ENCODE data around the gene PLEKHG1.

DNA sequence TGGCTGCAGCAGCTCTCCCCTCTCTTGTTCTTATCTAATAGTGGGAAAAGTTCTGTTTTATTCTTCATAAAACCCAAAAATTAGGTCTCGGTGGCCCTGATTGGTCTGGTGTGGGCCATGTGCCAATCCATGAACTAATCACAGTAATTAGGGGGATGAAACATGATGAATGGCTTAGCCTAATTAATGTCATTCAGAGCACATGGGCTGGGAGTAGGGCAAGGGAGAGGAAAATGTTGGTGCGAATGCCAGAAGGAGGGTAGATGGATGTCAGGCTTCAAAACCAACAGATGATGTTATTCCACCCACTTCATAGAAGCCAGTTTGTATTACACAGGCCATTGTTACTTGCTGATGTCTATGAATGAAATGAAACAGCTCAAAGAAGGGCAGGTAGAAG lies 46.5 kb downstream of the PLEKHG1 start:
- TF ChIP-seq EZH2phosphoT487 (IDR thresholded peaks at IDR 0.05; ENCODE audit: unreplicated experiment): no peak
- TF ChIP-seq, protein P1, sequence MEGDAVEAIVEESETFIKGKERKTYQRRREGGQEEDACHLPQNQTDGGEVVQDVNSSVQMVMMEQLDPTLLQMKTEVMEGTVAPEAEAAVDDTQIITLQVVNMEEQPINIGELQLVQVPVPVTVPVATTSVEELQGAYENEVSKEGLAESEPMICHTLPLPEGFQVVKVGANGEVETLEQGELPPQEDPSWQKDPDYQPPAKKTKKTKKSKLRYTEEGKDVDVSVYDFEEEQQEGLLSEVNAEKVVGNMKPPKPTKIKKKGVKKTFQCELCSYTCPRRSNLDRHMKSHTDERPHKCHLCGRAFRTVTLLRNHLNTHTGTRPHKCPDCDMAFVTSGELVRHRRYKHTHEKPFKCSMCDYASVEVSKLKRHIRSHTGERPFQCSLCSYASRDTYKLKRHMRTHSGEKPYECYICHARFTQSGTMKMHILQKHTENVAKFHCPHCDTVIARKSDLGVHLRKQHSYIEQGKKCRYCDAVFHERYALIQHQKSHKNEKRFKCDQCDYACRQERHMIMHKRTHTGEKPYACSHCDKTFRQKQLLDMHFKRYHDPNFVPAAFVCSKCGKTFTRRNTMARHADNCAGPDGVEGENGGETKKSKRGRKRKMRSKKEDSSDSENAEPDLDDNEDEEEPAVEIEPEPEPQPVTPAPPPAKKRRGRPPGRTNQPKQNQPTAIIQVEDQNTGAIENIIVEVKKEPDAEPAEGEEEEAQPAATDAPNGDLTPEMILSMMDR (conservative IDR thresholded peaks at IDR 0.05; ENCODE audit: low read depth in 2 of 2): no peak
- TF ChIP-seq, protein P2, sequence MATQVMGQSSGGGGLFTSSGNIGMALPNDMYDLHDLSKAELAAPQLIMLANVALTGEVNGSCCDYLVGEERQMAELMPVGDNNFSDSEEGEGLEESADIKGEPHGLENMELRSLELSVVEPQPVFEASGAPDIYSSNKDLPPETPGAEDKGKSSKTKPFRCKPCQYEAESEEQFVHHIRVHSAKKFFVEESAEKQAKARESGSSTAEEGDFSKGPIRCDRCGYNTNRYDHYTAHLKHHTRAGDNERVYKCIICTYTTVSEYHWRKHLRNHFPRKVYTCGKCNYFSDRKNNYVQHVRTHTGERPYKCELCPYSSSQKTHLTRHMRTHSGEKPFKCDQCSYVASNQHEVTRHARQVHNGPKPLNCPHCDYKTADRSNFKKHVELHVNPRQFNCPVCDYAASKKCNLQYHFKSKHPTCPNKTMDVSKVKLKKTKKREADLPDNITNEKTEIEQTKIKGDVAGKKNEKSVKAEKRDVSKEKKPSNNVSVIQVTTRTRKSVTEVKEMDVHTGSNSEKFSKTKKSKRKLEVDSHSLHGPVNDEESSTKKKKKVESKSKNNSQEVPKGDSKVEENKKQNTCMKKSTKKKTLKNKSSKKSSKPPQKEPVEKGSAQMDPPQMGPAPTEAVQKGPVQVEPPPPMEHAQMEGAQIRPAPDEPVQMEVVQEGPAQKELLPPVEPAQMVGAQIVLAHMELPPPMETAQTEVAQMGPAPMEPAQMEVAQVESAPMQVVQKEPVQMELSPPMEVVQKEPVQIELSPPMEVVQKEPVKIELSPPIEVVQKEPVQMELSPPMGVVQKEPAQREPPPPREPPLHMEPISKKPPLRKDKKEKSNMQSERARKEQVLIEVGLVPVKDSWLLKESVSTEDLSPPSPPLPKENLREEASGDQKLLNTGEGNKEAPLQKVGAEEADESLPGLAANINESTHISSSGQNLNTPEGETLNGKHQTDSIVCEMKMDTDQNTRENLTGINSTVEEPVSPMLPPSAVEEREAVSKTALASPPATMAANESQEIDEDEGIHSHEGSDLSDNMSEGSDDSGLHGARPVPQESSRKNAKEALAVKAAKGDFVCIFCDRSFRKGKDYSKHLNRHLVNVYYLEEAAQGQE (IDR thresholded peaks at IDR 0.05; ENCODE audit: unreplicated experiment): no peak
